Measurements from ENCODE around the gene ZNF438. TPM values are rescaled to one million over a fixed set of nuclear protein-coding genes. Genes with fewer than 3 reads are reported as not detected.
A peak's percentile ranks its signal among the peaks of the same experiment; 100 is the strongest.

ZNF438 gene
- total and polyA plus RNA-seq, 2 donors (not counting 1 experiment from before 2014, with no cell fraction given), result 4.7 to 6.6 TPM

DNA sequence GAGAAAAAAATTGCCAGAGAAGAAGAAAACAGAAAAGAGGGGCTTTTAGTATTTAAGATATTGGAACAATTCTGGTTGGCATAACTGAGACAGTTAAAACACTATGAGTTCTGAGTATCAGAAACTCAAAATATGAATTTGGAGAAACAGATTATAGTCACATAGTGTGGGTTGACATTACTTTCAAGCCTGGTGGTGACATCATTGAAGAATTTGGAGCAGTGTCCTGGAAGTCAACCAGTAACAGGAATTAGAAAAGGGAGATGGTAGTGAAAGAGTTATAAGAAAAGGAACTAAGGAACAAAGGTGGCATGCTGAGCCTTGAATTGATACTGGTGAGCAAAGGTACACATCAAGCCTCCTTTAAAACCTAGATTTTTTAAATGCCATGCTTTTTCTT, 88.2 kb downstream of the ZNF438 start:
- Histone ChIP-seq H3K9ac (ENCODE audit: insufficient read depth, low read length) (no peak overlapping the region), H3K9me3 (ENCODE audit: control insufficient read depth, insufficient read depth, low read depth, low read length) (no peaks in the 10 kb centered on the region), H3K27ac (ENCODE audit: insufficient read depth, low read length) (no peak overlapping the region), H3K27me3 (ENCODE audit: control insufficient read depth, insufficient read depth, low read length) (no peaks in the 10 kb centered on the region), H3K79me2 (ENCODE audit: control insufficient read depth, insufficient read depth, low read length) (no peaks in the 10 kb centered on the region), H3K4me1 (ENCODE audit: control insufficient read depth, extremely low read depth, insufficient read depth, low read length) (no peaks in the 10 kb centered on the region), H3K36me3 (ENCODE audit: control insufficient read depth, insufficient read depth, low read length) (no peaks in the 10 kb centered on the region), H4K20me1 (ENCODE audit: control insufficient read depth, extremely low read depth, insufficient read depth, low read length) (no peaks in the 10 kb centered on the region), H3K4me3 (replicated peaks in 1 of 4; ENCODE audit: control extremely low read depth in 1 of 4, insufficient read depth in 1 of 4, low read depth in 3 of 4, low read length in 4 of 4) (no peak overlapping the region), H2AFZ (ENCODE audit: low read length) (no peak overlapping the region), H3K4me2 (ENCODE audit: extremely low read depth, insufficient read depth, low read length) (no peak overlapping the region)
- DNase-seq (ENCODE audit: low read depth in 2 of 2), result no peak
- TF ChIP-seq, protein P1, sequence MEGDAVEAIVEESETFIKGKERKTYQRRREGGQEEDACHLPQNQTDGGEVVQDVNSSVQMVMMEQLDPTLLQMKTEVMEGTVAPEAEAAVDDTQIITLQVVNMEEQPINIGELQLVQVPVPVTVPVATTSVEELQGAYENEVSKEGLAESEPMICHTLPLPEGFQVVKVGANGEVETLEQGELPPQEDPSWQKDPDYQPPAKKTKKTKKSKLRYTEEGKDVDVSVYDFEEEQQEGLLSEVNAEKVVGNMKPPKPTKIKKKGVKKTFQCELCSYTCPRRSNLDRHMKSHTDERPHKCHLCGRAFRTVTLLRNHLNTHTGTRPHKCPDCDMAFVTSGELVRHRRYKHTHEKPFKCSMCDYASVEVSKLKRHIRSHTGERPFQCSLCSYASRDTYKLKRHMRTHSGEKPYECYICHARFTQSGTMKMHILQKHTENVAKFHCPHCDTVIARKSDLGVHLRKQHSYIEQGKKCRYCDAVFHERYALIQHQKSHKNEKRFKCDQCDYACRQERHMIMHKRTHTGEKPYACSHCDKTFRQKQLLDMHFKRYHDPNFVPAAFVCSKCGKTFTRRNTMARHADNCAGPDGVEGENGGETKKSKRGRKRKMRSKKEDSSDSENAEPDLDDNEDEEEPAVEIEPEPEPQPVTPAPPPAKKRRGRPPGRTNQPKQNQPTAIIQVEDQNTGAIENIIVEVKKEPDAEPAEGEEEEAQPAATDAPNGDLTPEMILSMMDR (conservative IDR thresholded peaks at IDR 0.05 in 1 of 2, IDR thresholded peaks at IDR 0.05 in 1 of 2; ENCODE audit: low read depth in 1 of 2, low read length in 2 of 2), result no peak
- no peak for TF ChIP-seq EZH2 (IDR thresholded peaks at IDR 0.05; ENCODE audit: low read length, missing control alignments)

DNA sequence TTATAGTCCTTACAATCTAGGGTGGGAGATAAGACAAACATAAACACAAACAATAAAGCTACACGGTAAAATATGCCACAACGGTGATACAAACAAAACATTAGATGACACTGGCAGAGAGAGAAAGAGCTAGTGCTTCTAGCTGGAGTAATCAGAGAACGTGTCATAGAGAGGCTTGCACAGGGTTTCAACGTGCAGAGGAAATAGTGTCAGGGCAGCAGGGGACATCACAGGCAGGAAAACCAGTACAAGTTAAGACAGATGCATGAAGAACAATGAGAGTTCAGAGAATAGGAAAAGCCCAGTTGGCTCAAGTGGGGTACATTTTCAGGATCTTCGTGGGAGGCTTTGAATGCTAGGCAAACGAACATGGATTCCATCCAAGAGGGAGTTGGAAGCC, 91.4 kb downstream of the ZNF438 start:
- TF ChIP-seq EZH2 (IDR thresholded peaks at IDR 0.05; ENCODE audit: low read length, missing control alignments), result no peak
- TF ChIP-seq, protein P1 (conservative IDR thresholded peaks at IDR 0.05 in 1 of 2, IDR thresholded peaks at IDR 0.05 in 1 of 2; ENCODE audit: low read depth in 1 of 2, low read length in 2 of 2), result no peak
- H2AFZ ChIP-seq (ENCODE audit: low read length), result peak overlapping the region; percentile 7

DNA sequence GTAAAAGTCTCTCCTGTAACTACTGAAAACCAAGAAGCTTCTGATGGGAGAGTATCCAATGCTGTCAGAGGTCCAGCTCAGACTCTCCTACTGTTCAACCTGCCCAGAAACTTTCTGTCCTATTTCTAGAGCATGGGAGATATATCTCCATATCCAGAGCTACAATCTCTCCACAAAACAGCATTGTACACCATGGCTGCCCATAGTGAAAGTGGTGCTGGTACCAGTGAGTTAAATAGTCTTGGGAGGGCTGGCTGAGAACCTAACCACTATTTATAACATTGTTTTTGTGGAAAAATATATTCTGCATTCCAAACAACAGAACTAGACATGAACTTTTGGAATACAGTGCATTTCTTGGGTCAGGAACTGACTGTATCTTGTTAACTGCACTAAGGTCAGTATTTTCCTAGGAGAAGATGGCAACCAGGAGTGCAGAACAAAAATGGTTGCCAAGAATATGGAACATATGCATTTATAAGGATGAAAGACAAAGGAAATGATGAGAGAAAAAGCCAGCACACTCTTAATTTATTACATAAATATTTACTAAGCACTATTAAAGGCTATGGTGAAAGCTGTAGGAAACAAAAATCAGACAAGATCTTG, 91.9 kb downstream of the ZNF438 start:
- no peak overlapping the region for H3K4me3 ChIP-seq (replicated peaks in 1 of 4; ENCODE audit: control extremely low read depth in 1 of 4, insufficient read depth in 1 of 4, low read depth in 3 of 4, low read length in 4 of 4)
- TF ChIP-seq EZH2 (IDR thresholded peaks at IDR 0.05; ENCODE audit: low read length, missing control alignments), result no peak
- TF ChIP-seq, protein P1 (conservative IDR thresholded peaks at IDR 0.05 in 1 of 2, IDR thresholded peaks at IDR 0.05 in 1 of 2; ENCODE audit: low read depth in 1 of 2, low read length in 2 of 2), result no peak
- no peaks in the 10 kb centered on the region for H3K27me3 ChIP-seq (ENCODE audit: control insufficient read depth, insufficient read depth, low read length)
- no peaks in the 10 kb centered on the region for H3K4me1 ChIP-seq (ENCODE audit: control insufficient read depth, extremely low read depth, insufficient read depth, low read length)
- H3K36me3 ChIP-seq (ENCODE audit: control insufficient read depth, insufficient read depth, low read length), result no peaks in the 10 kb centered on the region
- H2AFZ ChIP-seq (ENCODE audit: low read length), result no peak overlapping the region
- no peaks in the 10 kb centered on the region for H4K20me1 ChIP-seq (ENCODE audit: control insufficient read depth, extremely low read depth, insufficient read depth, low read length)
- no peaks in the 10 kb centered on the region for H3K9me3 ChIP-seq (ENCODE audit: control insufficient read depth, insufficient read depth, low read depth, low read length)
- no peak overlapping the region for H3K27ac ChIP-seq (ENCODE audit: insufficient read depth, low read length)
- H3K4me2 ChIP-seq (ENCODE audit: extremely low read depth, insufficient read depth, low read length), result no peak overlapping the region
- H3K9ac ChIP-seq (ENCODE audit: insufficient read depth, low read length), result no peak overlapping the region
- no peak for DNase-seq (ENCODE audit: low read depth in 2 of 2)
- no peaks in the 10 kb centered on the region for H3K79me2 ChIP-seq (ENCODE audit: control insufficient read depth, insufficient read depth, low read length)

More for the DNA sequence above, 91.4 kb downstream of the ZNF438 start:
- no peak overlapping the region for H3K4me3 ChIP-seq (replicated peaks in 1 of 4; ENCODE audit: control extremely low read depth in 1 of 4, insufficient read depth in 1 of 4, low read depth in 3 of 4, low read length in 4 of 4)
- H3K79me2 ChIP-seq (ENCODE audit: control insufficient read depth, insufficient read depth, low read length), result no peaks in the 10 kb centered on the region
- no peaks in the 10 kb centered on the region for H3K9me3 ChIP-seq (ENCODE audit: control insufficient read depth, insufficient read depth, low read depth, low read length)
- H3K9ac ChIP-seq (ENCODE audit: insufficient read depth, low read length), result no peak overlapping the region
- H3K4me1 ChIP-seq (ENCODE audit: control insufficient read depth, extremely low read depth, insufficient read depth, low read length), result no peaks in the 10 kb centered on the region
- no peak for DNase-seq (ENCODE audit: low read depth in 2 of 2)
- H3K27me3 ChIP-seq (ENCODE audit: control insufficient read depth, insufficient read depth, low read length), result no peaks in the 10 kb centered on the region
- H3K4me2 ChIP-seq (ENCODE audit: extremely low read depth, insufficient read depth, low read length), result no peak overlapping the region
- no peaks in the 10 kb centered on the region for H4K20me1 ChIP-seq (ENCODE audit: control insufficient read depth, extremely low read depth, insufficient read depth, low read length)
- H3K36me3 ChIP-seq (ENCODE audit: control insufficient read depth, insufficient read depth, low read length), result no peaks in the 10 kb centered on the region
- H3K27ac ChIP-seq (ENCODE audit: insufficient read depth, low read length), result no peak overlapping the region
